ENCODE measurements around the gene ACSF3.
"Not testable (repeated sequence)": the region's sequence is repeated elsewhere in the genome, so short reads cannot be mapped to it uniquely, and the experiment has no call there.

Gene ACSF3

GRCh38 chr16:89055894-89056555, 37.6 kb upstream of the ACSF3 start:
- DNase-seq (ENCODE audit: low spot score), result no peak

GRCh38 chr16:89056592-89056991, 37.1 kb upstream of the ACSF3 start:
- no peak for DNase-seq (ENCODE audit: low spot score)

GRCh38 chr16:89057738-89058137, 35.9 kb upstream of the ACSF3 start:
- no peak for DNase-seq (ENCODE audit: low spot score)

- DNase-seq (ENCODE audit: low spot score), result no peak
Measured at GRCh38 chr16:89058812-89059211, 34.8 kb upstream of the ACSF3 start.

GRCh38 chr16:89060207-89060794, 33.4 kb upstream of the ACSF3 start:
- DNase-seq (ENCODE audit: low spot score), result no peak

- no peak for DNase-seq (ENCODE audit: low spot score)
Measured at GRCh38 chr16:89061086-89061485, 32.6 kb upstream of the ACSF3 start.

- no peak for DNase-seq (ENCODE audit: low spot score)
Measured at GRCh38 chr16:89061590-89062380, 31.9 kb upstream of the ACSF3 start.

- DNase-seq (ENCODE audit: low spot score), result no peak
Measured at GRCh38 chr16:89062389-89063345, 31.0 kb upstream of the ACSF3 start.

GRCh38 chr16:89063768-89064320, 29.8 kb upstream of the ACSF3 start:
- no peak for DNase-seq (ENCODE audit: low spot score)

GRCh38 chr16:89064606-89065457, 28.8 kb upstream of the ACSF3 start:
- DNase-seq (ENCODE audit: low spot score), result no peak

- no peak for DNase-seq (ENCODE audit: low spot score)
Measured at GRCh38 chr16:89065458-89065822, 28.2 kb upstream of the ACSF3 start.

- no peak for DNase-seq (ENCODE audit: low spot score)
Measured at GRCh38 chr16:89066721-89067120, 26.9 kb upstream of the ACSF3 start.

- DNase-seq (ENCODE audit: low spot score), result no peak
Measured at GRCh38 chr16:89067677-89068443, 25.8 kb upstream of the ACSF3 start.

- not testable (repeated sequence) for DNase-seq (ENCODE audit: low spot score)
Measured at GRCh38 chr16:89068814-89069616, 24.6 kb upstream of the ACSF3 start.

- DNase-seq (ENCODE audit: low spot score), result no peak
Measured at GRCh38 chr16:89069920-89070319, 23.7 kb upstream of the ACSF3 start.

GRCh38 chr16:89070590-89070989, 23.1 kb upstream of the ACSF3 start:
- no peak for DNase-seq (ENCODE audit: low spot score)

- peak; percentile 88 for DNase-seq (ENCODE audit: low spot score)
Measured at GRCh38 chr16:89071686-89072547, 21.7 kb upstream of the ACSF3 start.

- no peak for DNase-seq (ENCODE audit: low spot score)
Measured at GRCh38 chr16:89072548-89073130, 21.0 kb upstream of the ACSF3 start.
